ENCODE results near the gene RAD51B. TPM values are rescaled to one million over a fixed set of nuclear protein-coding genes. Genes with fewer than 3 reads are reported as not detected.

The RAD51B gene
- total RNA-seq, 1 experiment from 2014 or later: 16.7 TPM

- no peak overlapping the region for H3K27ac ChIP-seq (ENCODE audit: insufficient read length, low read depth, low read length)
- no peaks in the 10 kb centered on the region for H3K23me2 ChIP-seq (ENCODE audit: insufficient read length, low read depth, low read length, poor library complexity, severe bottlenecking)
- Mint-ChIP-seq H3K27me3 (ENCODE audit: low read depth) (no peaks in the 10 kb centered on the region), H3K4me1 (peaks cover 13 to 20% of the 10 kb centered on the region in 2 experiments), H3K4me3 (no peak overlapping the region), H3K36me3 (ENCODE audit: insufficient read depth in 1 of 3, low read depth in 3 of 3) (peaks cover 0 to 1% (median 0%) of the 10 kb centered on the region in 3 experiments; a peak in 2 of 7 replicates), H3K9me3 (no peaks in the 10 kb centered on the region), H3K27ac (no peak overlapping the region)
- TF ChIP-seq CTCF (conservative IDR thresholded peaks at IDR 0.05): no peak
- no peaks in the 10 kb centered on the region for H3K79me2 ChIP-seq (ENCODE audit: insufficient read depth, low read length)
- H4K5ac ChIP-seq (ENCODE audit: insufficient read length, low read depth, low read length): no peak overlapping the region
- no peak for DNase-seq
- no peak overlapping the region for H3K14ac ChIP-seq (ENCODE audit: insufficient read depth, low read length)
- no peaks in the 10 kb centered on the region for H3K4me1 ChIP-seq (ENCODE audit: insufficient read depth, low read length)
- H2AFZ ChIP-seq (ENCODE audit: low read length): no peak overlapping the region
- H3K4me2 ChIP-seq (ENCODE audit: insufficient read depth, insufficient read length, low read length): no peak overlapping the region
- H4K20me1 ChIP-seq (ENCODE audit: control insufficient read depth, insufficient read depth, insufficient read length): no peaks in the 10 kb centered on the region
- H3K18ac ChIP-seq (ENCODE audit: insufficient read length, low read depth, low read length): no peak overlapping the region
- no CpG with 5 or more reads among the region's 9 CpGs for WGBS (ENCODE audit: extremely low coverage, insufficient read length, low lambda C conversion rate)
- H3T11ph ChIP-seq (ENCODE audit: low read length): no peak overlapping the region
- H2BK120ac ChIP-seq (ENCODE audit: low read depth, low read length, poor library complexity, severe bottlenecking): no peak overlapping the region
- no peak overlapping the region for H4K91ac ChIP-seq (ENCODE audit: insufficient read length, low read depth, low read length)
- H4K8ac ChIP-seq (replicated peaks; ENCODE audit: insufficient read length, low read depth, low read length): no peak overlapping the region
- no peak overlapping the region for H2BK12ac ChIP-seq (ENCODE audit: insufficient read length, low read depth, low read length)
- no peak overlapping the region for H2BK15ac ChIP-seq (ENCODE audit: low read depth, low read length)
- H3K9ac ChIP-seq (ENCODE audit: extremely low read depth, insufficient read length, low read length): no peak overlapping the region
- H2BK20ac ChIP-seq (ENCODE audit: low read depth, low read length, poor library complexity, severe bottlenecking): no peak overlapping the region
- H2BK5ac ChIP-seq (ENCODE audit: insufficient read length, low read length): no peak overlapping the region
- no peak overlapping the region for H2AK5ac ChIP-seq (ENCODE audit: insufficient read length, low read length)
- H3K79me1 ChIP-seq (ENCODE audit: insufficient read depth, low read depth, low read length, poor library complexity, severe bottlenecking): no peaks in the 10 kb centered on the region
- no peaks in the 10 kb centered on the region for H3K9me3 ChIP-seq (ENCODE audit: control insufficient read depth, low read depth, low read length)
- no peak overlapping the region for H3K4ac ChIP-seq (ENCODE audit: low read depth, low read length)
- H3K27me3 ChIP-seq (ENCODE audit: insufficient read depth, low read length): no peaks in the 10 kb centered on the region
- no peak overlapping the region for H3K23ac ChIP-seq (ENCODE audit: insufficient read length, low read depth, low read length)
- no peak overlapping the region for H3K56ac ChIP-seq (ENCODE audit: insufficient read length, low read depth, low read length)
Observed at GRCh38 chr14:68239988-68240771, 420.6 kb downstream of the RAD51B start.
